BLaER1 (cell line): ENCODE measurements around the gene METTL22.

ENCODE experiments used
- H3K27ac ChIP-seq: shearing (Covaris generic); formaldehyde crosslinking; 2 replicates; pipeline ENCODE4 v1.8.1; 2022
- H3K27me3 ChIP-seq: shearing (Covaris generic); formaldehyde crosslinking; 2 replicates; pipeline ENCODE4 v1.8.1; 2022
- H3K36me3 ChIP-seq: shearing (Covaris generic); formaldehyde crosslinking; 2 replicates; pipeline ENCODE4 v1.8.1; 2022
- H3K4me1 ChIP-seq: shearing (Covaris generic); formaldehyde crosslinking; 2 replicates; pipeline ENCODE4 v1.8.1; 2022
- H3K4me2 ChIP-seq: shearing (Covaris generic); formaldehyde crosslinking; 2 replicates; pipeline ENCODE4 v1.8.1; 2022
- H3K4me3 ChIP-seq: shearing (Covaris generic); formaldehyde crosslinking; 2 replicates; pipeline ENCODE4 v1.8.1; 2022
- H3K9ac ChIP-seq: shearing (Covaris generic); formaldehyde crosslinking; 2 replicates; pipeline ENCODE4 v1.8.1; 2022
- H3K9me3 ChIP-seq: shearing (Covaris generic); formaldehyde crosslinking; 2 replicates; pipeline ENCODE4 v1.8.1; 2022
- H4K20me1 ChIP-seq: shearing (Covaris generic); formaldehyde crosslinking; 2 replicates; pipeline ENCODE4 v1.8.1; 2022
- Cebpa-rat ChIP-seq: shearing (Covaris generic); IDR thresholded peaks from 2 replicates; pipeline ENCODE4 v1.8.1; 2022

The METTL22 gene

GRCh38 chr16:8656376-8656775 lies 34.9 kb downstream of the METTL22 start:
- H3K9ac ChIP-seq = no peak overlapping the region
- no peaks in the 10 kb centered on the region for H3K36me3 ChIP-seq
- no peak overlapping the region for H3K4me3 ChIP-seq
- no peak overlapping the region for H3K4me2 ChIP-seq
- no peak for TF ChIP-seq Cebpa-rat
- no peaks in the 10 kb centered on the region for H3K9me3 ChIP-seq
- no peak overlapping the region for H3K27ac ChIP-seq
- H3K27me3 ChIP-seq = no peaks in the 10 kb centered on the region
- H3K4me1 ChIP-seq = no peaks in the 10 kb centered on the region
- no peaks in the 10 kb centered on the region for H4K20me1 ChIP-seq

DNA sequence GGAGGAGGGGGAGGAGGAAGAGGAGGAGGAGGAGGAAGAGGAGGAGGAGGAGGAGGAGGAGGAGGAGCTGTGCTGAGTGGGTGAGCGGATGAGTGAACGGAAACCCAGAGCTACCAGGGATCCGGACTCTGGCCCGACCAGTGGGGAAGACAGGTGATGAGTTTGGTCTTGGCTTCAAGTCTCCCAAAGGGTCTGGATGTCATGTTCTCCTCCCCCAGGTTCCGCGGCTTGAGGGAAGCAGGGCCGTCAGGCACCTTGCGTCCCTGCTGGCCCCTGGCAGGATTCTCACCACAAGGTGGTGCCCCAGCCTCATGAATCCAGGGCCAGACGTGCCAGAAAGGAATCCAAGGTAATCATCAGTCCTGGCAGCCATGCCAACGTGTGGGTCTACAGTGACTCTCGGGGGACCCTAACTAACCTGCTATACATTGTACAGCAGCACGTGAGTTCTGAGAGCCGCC lies 39.4 kb downstream of the METTL22 start:
- Histone ChIP-seq H3K9ac (no peak overlapping the region), H3K4me2 (no peak overlapping the region), H3K36me3 (peaks cover 23% of the 10 kb centered on the region), H3K4me1 (peaks cover 34% of the 10 kb centered on the region), H3K4me3 (no peak overlapping the region), H3K27ac (no peak overlapping the region), H3K9me3 (no peaks in the 10 kb centered on the region), H4K20me1 (no peaks in the 10 kb centered on the region), H3K27me3 (no peaks in the 10 kb centered on the region)
- TF ChIP-seq Cebpa-rat = no peak

DNA sequence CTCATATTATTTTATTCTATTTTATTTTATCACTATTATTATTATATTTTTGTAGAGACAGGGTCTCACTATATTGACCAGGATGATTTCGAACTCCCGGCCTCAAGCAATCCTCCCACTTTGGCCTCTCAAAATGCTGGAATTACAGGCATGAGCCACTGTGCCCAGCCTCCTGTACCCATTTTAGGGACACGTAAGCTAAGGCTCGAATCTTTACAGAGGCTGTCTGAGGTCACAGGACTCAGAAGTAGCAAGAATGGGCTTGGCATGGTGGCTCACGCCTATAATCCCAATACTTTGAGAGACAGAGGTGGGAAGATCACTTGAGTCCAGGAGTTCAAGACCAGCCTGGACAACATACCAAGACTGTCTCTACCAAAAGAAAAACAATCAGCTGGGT lies 40.2 kb downstream of the METTL22 start:
- Histone ChIP-seq H3K4me3 (no peak overlapping the region), H3K36me3 (peaks cover 28% of the 10 kb centered on the region), H3K4me2 (peak overlapping the region; percentile 44), H3K27me3 (no peaks in the 10 kb centered on the region), H3K4me1 (peaks cover 34% of the 10 kb centered on the region), H3K9ac (no peak overlapping the region), H3K9me3 (no peaks in the 10 kb centered on the region), H4K20me1 (no peaks in the 10 kb centered on the region), H3K27ac (no peak overlapping the region)
- TF ChIP-seq Cebpa-rat = no peak

- TF ChIP-seq Cebpa-rat = no peak
- H3K9me3 ChIP-seq = no peaks in the 10 kb centered on the region
- H3K4me3 ChIP-seq = no peak overlapping the region
- H3K27ac ChIP-seq = no peak overlapping the region
- H3K9ac ChIP-seq = no peak overlapping the region
- no peaks in the 10 kb centered on the region for H4K20me1 ChIP-seq
- peaks cover 39% of the 10 kb centered on the region for H3K36me3 ChIP-seq
- H3K4me2 ChIP-seq = peak overlapping the region; percentile 28; the same call in 1 of the 2 replicates
- peaks cover 34% of the 10 kb centered on the region for H3K4me1 ChIP-seq
- no peaks in the 10 kb centered on the region for H3K27me3 ChIP-seq
Observed at GRCh38 chr16:8663192-8664089, 41.9 kb downstream of the METTL22 start.

GRCh38 chr16:8665529-8665928 lies 44.0 kb downstream of the METTL22 start:
- Histone ChIP-seq H3K27me3 (no peaks in the 10 kb centered on the region), H4K20me1 (no peaks in the 10 kb centered on the region), H3K4me3 (no peak overlapping the region), H3K4me1 (peaks cover 34% of the 10 kb centered on the region), H3K9ac (no peak overlapping the region), H3K9me3 (no peaks in the 10 kb centered on the region), H3K27ac (no peak overlapping the region), H3K4me2 (no peak overlapping the region), H3K36me3 (peaks cover 45% of the 10 kb centered on the region)
- no peak for TF ChIP-seq Cebpa-rat

GRCh38 chr16:8667492-8667891 lies 46.0 kb downstream of the METTL22 start:
- peaks cover 47% of the 10 kb centered on the region for H3K36me3 ChIP-seq
- H3K4me1 ChIP-seq = peaks cover 24% of the 10 kb centered on the region
- TF ChIP-seq Cebpa-rat = no peak
- H4K20me1 ChIP-seq = no peaks in the 10 kb centered on the region
- H3K27ac ChIP-seq = no peak overlapping the region
- no peak overlapping the region for H3K9ac ChIP-seq
- H3K4me2 ChIP-seq = no peak overlapping the region
- H3K9me3 ChIP-seq = no peaks in the 10 kb centered on the region
- H3K4me3 ChIP-seq = no peak overlapping the region
- H3K27me3 ChIP-seq = no peaks in the 10 kb centered on the region

- no peaks in the 10 kb centered on the region for H3K9me3 ChIP-seq
- H3K4me3 ChIP-seq = no peak overlapping the region
- no peak overlapping the region for H3K9ac ChIP-seq
- TF ChIP-seq Cebpa-rat = no peak
- H3K27me3 ChIP-seq = no peaks in the 10 kb centered on the region
- H4K20me1 ChIP-seq = 0 out of 2 replicates have a peak, but pooled peaks cover 3% of the 10 kb centered on the region
- H3K27ac ChIP-seq = no peak overlapping the region
- peaks cover 17% of the 10 kb centered on the region for H3K4me1 ChIP-seq
- no peak overlapping the region for H3K4me2 ChIP-seq
- H3K36me3 ChIP-seq = peaks cover 47% of the 10 kb centered on the region
Observed at GRCh38 chr16:8668113-8668512, 46.6 kb downstream of the METTL22 start.

- H3K9ac ChIP-seq = no peak overlapping the region
- peaks cover 9% of the 10 kb centered on the region; the same call in 1 of the 2 replicates for H3K4me1 ChIP-seq
- H3K4me2 ChIP-seq = no peak overlapping the region
- H3K4me3 ChIP-seq = no peak overlapping the region
- no peak overlapping the region for H3K27ac ChIP-seq
- no peak for TF ChIP-seq Cebpa-rat
- H3K27me3 ChIP-seq = no peaks in the 10 kb centered on the region
- peaks cover 38% of the 10 kb centered on the region for H3K36me3 ChIP-seq
- no peaks in the 10 kb centered on the region for H3K9me3 ChIP-seq
- H4K20me1 ChIP-seq = 0 out of 2 replicates have a peak, but pooled peaks cover 5% of the 10 kb centered on the region
Observed at GRCh38 chr16:8669481-8669880, 48.0 kb downstream of the METTL22 start.

GRCh38 chr16:8670014-8670560 lies 48.6 kb downstream of the METTL22 start:
- H3K4me2 ChIP-seq = no peak overlapping the region
- TF ChIP-seq Cebpa-rat = no peak
- no peaks in the 10 kb centered on the region for H3K27me3 ChIP-seq
- no peak overlapping the region for H3K9ac ChIP-seq
- peaks cover 11% of the 10 kb centered on the region for H3K4me1 ChIP-seq
- 0 out of 2 replicates have a peak, but pooled peaks cover 5% of the 10 kb centered on the region for H4K20me1 ChIP-seq
- no peak overlapping the region for H3K4me3 ChIP-seq
- peaks cover 32% of the 10 kb centered on the region for H3K36me3 ChIP-seq
- H3K27ac ChIP-seq = no peak overlapping the region
- H3K9me3 ChIP-seq = no peaks in the 10 kb centered on the region
